GM12801 (cell line): ENCODE results near the gene HK1.

Experiments used
- CTCF ChIP-seq: IDR thresholded peaks from one replicate; pipeline ENCODE4 v1.5.1; 2011; ENCODE audit warnings: control low read depth; ENCODE audit not compliant: insufficient read length; ENCODE audit errors: extremely low read depth

Gene HK1

DNA sequence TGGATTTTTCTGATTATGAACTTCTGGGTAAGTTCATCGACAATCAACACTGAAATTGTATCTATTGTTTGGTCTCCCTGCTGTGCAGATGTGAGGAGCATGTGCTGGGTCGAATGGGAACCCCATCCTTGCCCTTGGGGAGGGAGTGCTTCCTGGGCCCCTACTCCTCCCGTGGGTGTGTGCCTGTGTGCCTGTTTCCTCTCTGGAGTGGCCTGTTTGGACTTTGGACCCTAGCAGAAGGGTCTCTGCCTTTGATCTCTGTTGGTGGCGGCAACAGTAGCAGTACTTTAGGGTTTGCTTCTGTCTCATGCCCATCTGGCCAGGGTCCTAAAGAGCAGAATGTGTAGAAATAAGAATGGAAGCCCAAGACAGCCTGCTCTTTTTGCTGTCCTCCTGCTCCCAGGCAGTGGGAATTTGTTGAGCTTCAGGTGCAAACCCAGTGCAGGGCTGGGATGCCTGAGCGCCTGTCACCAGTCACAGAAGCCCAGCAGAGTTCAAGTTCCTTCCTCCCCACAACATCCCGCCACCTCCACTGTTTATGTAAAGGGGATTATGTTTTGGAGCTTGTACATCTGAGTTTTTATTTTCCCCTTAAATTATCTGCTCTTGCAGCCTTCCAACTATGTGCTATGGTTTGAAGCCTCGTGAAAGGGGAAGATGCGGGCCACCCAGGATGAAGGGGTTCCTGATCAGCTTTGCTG, 139.9 kb downstream of the HK1 start:
- TF ChIP-seq CTCF, result no peak

- TF ChIP-seq CTCF, result no peak
Measured at GRCh38 chr10:69419096-69419743, 140.9 kb downstream of the HK1 start.

GRCh38 chr10:69419744-69420126, 141.4 kb downstream of the HK1 start:
- no peak for TF ChIP-seq CTCF

DNA sequence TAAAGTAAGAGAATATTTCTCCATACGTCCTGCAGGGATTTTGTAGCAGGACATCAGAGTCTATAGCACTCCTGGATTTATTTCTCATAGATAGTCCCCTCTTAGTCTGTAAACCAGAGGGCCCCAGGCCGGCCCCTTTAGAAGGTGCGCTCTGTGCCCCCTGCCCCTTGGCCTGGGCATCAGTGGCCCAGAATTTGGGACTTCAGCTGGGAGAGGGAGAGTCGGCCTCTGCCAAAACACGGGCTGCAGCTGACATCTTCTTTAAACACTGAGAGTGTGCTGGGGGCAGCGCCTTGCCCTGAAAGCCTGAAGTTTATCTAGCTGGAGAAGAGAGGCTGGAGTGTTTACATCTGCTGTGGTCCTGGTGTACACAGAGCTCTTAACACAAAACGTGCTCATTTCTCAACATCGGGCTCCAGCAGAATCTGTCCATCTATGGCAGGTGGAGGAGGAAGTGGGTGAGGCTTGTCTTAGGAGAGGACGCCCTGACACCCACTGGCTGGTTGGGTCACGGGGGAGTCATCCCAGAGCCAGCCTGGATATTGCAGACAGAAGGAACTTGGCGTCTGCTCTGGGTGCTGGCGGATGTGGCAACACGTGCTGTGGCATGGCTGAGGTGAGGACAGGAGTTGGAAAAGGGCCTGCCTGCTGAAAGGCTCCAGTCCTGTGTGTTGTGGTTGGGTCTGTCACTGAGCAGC, 143.5 kb downstream of the HK1 start:
- no peak for TF ChIP-seq CTCF

- no peak for TF ChIP-seq CTCF
Measured at GRCh38 chr10:69422676-69423075, 144.4 kb downstream of the HK1 start.

DNA sequence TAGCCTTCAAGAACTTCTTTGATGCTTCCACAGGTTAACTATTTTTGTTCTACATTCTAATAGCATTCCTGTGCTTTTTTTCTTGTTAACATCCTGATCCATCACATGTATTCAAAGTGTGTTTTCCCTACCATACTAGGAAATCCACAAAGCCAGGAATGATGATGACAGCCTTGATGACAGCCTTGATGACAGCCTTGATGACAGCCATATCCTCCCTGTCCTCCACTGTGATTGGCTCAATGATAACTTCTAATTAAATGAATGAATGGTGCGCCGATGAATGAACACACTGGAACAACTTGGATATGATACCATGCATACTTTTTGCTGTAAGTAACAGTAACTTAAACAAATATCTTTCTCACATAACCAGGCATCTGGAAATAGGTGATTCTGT, 146.7 kb downstream of the HK1 start:
- no peak for TF ChIP-seq CTCF

- no peak for TF ChIP-seq CTCF
Measured at GRCh38 chr10:69425511-69426298, 147.4 kb downstream of the HK1 start.
